ENCODE data around the gene PLEKHA7.

Gene PLEKHA7

GRCh38 chr11:16958833-16959232 lies 55.4 kb downstream of the PLEKHA7 start:
- FAIRE-seq, result no peak
- TF ChIP-seq, protein P1, sequence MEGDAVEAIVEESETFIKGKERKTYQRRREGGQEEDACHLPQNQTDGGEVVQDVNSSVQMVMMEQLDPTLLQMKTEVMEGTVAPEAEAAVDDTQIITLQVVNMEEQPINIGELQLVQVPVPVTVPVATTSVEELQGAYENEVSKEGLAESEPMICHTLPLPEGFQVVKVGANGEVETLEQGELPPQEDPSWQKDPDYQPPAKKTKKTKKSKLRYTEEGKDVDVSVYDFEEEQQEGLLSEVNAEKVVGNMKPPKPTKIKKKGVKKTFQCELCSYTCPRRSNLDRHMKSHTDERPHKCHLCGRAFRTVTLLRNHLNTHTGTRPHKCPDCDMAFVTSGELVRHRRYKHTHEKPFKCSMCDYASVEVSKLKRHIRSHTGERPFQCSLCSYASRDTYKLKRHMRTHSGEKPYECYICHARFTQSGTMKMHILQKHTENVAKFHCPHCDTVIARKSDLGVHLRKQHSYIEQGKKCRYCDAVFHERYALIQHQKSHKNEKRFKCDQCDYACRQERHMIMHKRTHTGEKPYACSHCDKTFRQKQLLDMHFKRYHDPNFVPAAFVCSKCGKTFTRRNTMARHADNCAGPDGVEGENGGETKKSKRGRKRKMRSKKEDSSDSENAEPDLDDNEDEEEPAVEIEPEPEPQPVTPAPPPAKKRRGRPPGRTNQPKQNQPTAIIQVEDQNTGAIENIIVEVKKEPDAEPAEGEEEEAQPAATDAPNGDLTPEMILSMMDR (IDR thresholded peaks at IDR 0.05; ENCODE audit: insufficient read depth, missing control alignments), result no peak
- no peak for DNase-seq (ENCODE audit: insufficient read length, low spot score)

DNA sequence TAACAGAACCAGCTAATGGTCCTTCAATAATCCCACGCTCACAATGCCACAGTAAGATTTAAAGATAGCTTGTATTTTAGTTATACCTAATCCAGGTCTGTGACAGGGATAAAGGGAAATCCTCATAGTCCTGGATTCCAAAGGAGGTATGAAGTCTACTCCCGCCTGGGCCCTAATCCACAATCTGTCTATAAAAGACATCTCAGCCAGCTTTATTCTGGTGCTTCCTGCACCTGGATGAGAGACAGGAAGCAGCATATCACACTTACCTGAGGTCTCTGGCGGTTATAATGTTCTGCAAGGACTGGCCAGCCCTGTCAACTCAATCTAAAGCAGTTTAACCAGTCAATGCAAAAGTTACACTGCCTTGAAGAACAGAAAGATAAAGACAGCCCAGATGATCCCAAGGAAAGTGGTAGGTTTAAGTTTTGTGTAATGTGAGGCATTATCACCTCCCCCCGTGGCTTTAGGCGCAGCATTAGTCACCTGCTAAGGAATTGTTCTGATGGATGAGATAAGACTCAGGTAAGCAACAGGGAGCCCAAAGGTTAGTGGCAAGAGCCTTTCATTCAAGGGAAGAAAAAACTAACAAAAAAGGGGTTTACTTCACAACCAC lies 57.6 kb downstream of the PLEKHA7 start:
- FAIRE-seq (peak; percentile 6), DNase-seq (ENCODE audit: insufficient read length, low spot score) (no peak)

GRCh38 chr11:16953663-16954062 lies 60.6 kb downstream of the PLEKHA7 start:
- TF ChIP-seq, protein P1 (IDR thresholded peaks at IDR 0.05; ENCODE audit: insufficient read depth, missing control alignments), result no peak
- FAIRE-seq (no peak), DNase-seq (ENCODE audit: insufficient read length, low spot score) (no peak)

More for the DNA sequence above, 57.6 kb downstream of the PLEKHA7 start:
- TF ChIP-seq, protein P1 (IDR thresholded peaks at IDR 0.05; ENCODE audit: insufficient read depth, missing control alignments), result no peak

- FAIRE-seq, result no peak
- TF ChIP-seq, protein P1 (IDR thresholded peaks at IDR 0.05; ENCODE audit: insufficient read depth, missing control alignments), result no peak
- DNase-seq (ENCODE audit: insufficient read length, low spot score), result no peak
Observed at GRCh38 chr11:16946477-16947282, 67.5 kb downstream of the PLEKHA7 start.

- DNase-seq (ENCODE audit: insufficient read length, low spot score), result no peak
- TF ChIP-seq, protein P1 (IDR thresholded peaks at IDR 0.05; ENCODE audit: insufficient read depth, missing control alignments), result peak; percentile 87
- peak; percentile 41 for FAIRE-seq
Observed at GRCh38 chr11:16945671-16946469, 68.3 kb downstream of the PLEKHA7 start.

GRCh38 chr11:16942911-16943310 lies 71.3 kb downstream of the PLEKHA7 start:
- TF ChIP-seq, protein P1 (IDR thresholded peaks at IDR 0.05; ENCODE audit: insufficient read depth, missing control alignments), result no peak
- FAIRE-seq (no peak), DNase-seq (ENCODE audit: insufficient read length, low spot score) (no peak)
